ENCODE results near the gene CHRNE.

GRCh38 chr17:4893272-4893671, 9.6 kb downstream of the CHRNE start:
- TF ChIP-seq CTCF (IDR thresholded peaks at IDR 0.05) (no peak), EP300 (IDR thresholded peaks at IDR 0.05) (no peak), POLR2A (IDR thresholded peaks at IDR 0.05; ENCODE audit: low read depth) (no peak)

Data from esophagus muscularis mucosa (tissue), 4 donors.